H1 (cell line): Measurements from ENCODE around the gene ARRB1. TPM values are rescaled to one million over a fixed set of nuclear protein-coding genes. Genes with fewer than 3 reads are reported as not detected.

Experiments
- HDAC2 ChIP-seq, 2 experiments: fragments of 300-600 bp in 1 of 2; sonication (generic) in 1 of 2; IDR thresholded peaks; 2 replicates each; pipeline ENCODE4 v1.6.1; 2011 to 2012; ENCODE audit warnings: low read depth in 2 of 2, low read length in 2 of 2, mild to moderate bottlenecking in 2 of 2, moderate library complexity in 2 of 2, borderline replicate concordance in 1 of 2, inconsistent platforms in 1 of 2
- TCF12 ChIP-seq: IDR thresholded peaks from 2 replicates; pipeline ENCODE4 v1.6.1; 2011; ENCODE audit warnings: low read depth, mild to moderate bottlenecking, low read length
- polyA plus RNA-seq, 7 experiments: library from polyadenylated mRNA; depleted of rRNA in 3 of 7; stranded (reverse) in 5 of 7; unstranded in 2 of 7; fragments of >200 nt in 5 of 7; fragments of 200-250 nt in 2 of 7; gene quantifications; 1 replicate in 5 of 7; 2 replicates in 1 of 7; 4 replicates in 1 of 7; pipeline versions ENCODE4 v1.2.1 to v1.2.3, GENCODE V29; 2011 to 2013; ENCODE audit warnings: missing spikeins in 2 of 7, mixed read lengths in 2 of 7
- total RNA-seq: library from RNA; stranded (reverse); fragmentation: NEBNext Ultra II Directional; extraction: Animal tissue kit (Norgen Biotek cat#: 25700); gene quantifications from 2 replicates; pipeline ENCODE4 v1.2.1, GENCODE V29; 2021

Gene ARRB1
- total and polyA plus RNA-seq, 2 of the 8 experiments (the other 6 are each of a cell fraction or from before 2014, with no cell fraction given): 9.4 to 31.8 TPM

DNA sequence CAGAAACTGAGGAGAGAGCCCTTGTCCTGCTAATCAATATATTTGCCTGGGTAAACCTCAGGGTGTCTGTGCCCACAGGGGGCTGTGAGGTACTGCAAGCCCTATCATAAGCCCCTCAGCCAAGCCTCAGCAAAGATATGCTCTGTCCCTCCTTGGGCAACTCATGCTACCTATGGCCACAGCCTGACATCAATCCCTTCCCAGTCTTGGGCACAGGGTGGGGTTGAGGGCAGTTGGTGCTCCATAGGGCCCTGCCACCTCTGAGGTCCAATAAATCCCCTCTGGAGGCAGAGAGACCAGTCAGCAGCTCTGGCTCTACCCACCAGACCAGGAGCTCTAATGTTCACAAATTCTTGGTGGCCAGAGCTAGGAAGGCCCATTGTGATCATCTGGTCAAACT lies 87.1 kb downstream of the ARRB1 start (continued):
- TF ChIP-seq HDAC2 (IDR thresholded peaks at IDR 0.05; ENCODE audit: borderline replicate concordance in 1 of 2, low read depth in 2 of 2, low read length in 2 of 2) (no peak), TCF12 (no peak)
